ENCODE results near the gene MBD4. TPM values are rescaled to one million over a fixed set of nuclear protein-coding genes. Genes with fewer than 3 reads are reported as not detected.

MBD4 gene
- 16.1 to 23.2 TPM (median 18.5 TPM) in 5 replicates for total RNA-seq (2022; extraction: Qiagen RNA extraction)

DNA sequence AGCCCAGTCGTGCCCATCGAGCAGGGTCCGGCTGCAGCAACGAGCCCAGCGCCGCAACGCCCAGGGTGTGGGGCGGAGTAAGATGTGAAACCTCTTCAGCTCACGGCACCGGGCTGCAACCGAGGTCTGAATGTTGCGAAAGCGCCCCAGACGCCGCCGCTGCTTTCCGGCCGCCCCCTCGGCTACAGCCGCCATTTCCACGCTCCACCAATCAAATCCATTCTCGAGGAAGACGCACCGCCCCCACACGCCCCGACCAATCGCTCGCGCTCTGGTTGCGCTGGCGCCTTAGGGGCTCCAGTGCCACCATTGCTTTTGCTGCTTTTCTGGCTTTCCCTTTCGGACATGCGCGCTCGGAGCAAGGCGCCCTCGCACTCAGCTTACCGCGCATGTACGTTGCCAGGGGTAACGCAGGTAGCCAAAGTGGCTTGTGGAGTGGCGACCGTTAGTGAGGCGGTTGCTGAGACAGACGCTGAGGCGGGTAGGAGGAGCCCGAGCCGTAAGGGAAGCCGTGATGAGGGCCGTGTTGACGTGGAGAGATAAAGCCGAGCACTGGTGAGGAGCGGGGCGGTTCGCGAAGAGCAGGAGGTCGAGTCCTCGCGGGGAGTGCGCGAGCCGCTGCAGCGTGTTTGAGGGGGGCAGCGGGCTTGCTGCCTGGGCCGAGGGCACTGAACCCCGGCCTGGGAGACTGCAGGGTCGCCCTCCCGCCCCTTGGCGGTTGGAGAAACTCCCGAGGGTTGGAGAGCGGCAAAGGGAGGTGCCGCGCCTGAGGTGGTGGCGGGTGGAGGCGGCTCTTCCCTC lies at the start of gene MBD4, which contains the start of gene IFT122:
MBD4 (minus strand) TSS at position 132 of the 801 bp plus-strand sequence; CDS start at position 17, 115 bp downstream.
IFT122 (plus strand) TSS at position 408 of the 801 bp plus-strand sequence; CDS start at position 515, 107 bp downstream.

GRCh38 chr3:129428376-129429079 lies 11.2 kb downstream of the MBD4 start, which contains the start of gene EFCAB12:
TSS of gene EFCAB12 (minus strand) at chr3:129428636. CDS start at chr3:129428488, 148 bp downstream.

Other genes with a start within 250 kb of the MBD4 start
- gene COPG1, start 190.3 kb downstream of the MBD4 start, total RNA-seq (2022; extraction: Qiagen RNA extraction), result 68.6 to 96.1 TPM (median 75.6 TPM) in 5 replicates
- 39.6 to 46.2 TPM (median 44.3 TPM) in 5 replicates for gene HMCES, start 161.1 kb downstream of the MBD4 start, total RNA-seq (2022; extraction: Qiagen RNA extraction)
- gene EFCAB12, start 11.3 kb downstream of the MBD4 start, total RNA-seq (2022; extraction: Qiagen RNA extraction), result 0.68 to 1.2 TPM (median 1.0 TPM) in 5 replicates
- 11.4 to 13.1 TPM (median 12.3 TPM) in 5 replicates for gene IFT122, start 276 bp upstream of the MBD4 start, total RNA-seq (2022; extraction: Qiagen RNA extraction)
- gene RHO, start 88.7 kb upstream of the MBD4 start, total RNA-seq (2022; extraction: Qiagen RNA extraction), result not detected in 5 replicates
- gene H1-8, start 103.2 kb upstream of the MBD4 start, total RNA-seq (2022; extraction: Qiagen RNA extraction), result not detected in 5 replicates
- 77.2 to 106 TPM (median 101 TPM) in 5 replicates for gene PLXND1, start 166.7 kb upstream of the MBD4 start, total RNA-seq (2022; extraction: Qiagen RNA extraction)